Measurements from ENCODE around the gene DNAH5.

Gene DNAH5

GRCh38 chr5:13941468-13941867, 3.0 kb downstream of the DNAH5 start:
- DNase-seq: no peak

DNA sequence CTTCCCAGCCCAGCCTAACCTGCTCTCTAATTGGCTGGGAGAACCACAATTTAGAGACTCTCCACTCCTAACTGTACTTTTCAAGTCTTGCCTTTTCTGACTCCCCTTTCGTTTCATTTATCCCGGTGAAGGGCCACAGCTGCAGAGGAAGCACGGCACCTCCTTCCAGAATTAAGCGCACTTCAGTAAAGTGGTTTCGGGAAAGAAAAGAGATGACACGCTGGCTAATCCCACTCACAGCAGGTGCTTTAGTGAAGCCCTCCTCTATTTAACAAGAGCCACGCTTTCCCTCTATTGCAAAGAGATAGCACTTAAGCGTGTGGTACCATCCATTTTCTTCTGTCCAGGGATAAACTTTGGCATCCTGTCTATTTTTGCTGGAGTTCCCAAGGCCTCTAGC, 4.8 kb downstream of the DNAH5 start:
- no peak for DNase-seq

GRCh38 chr5:13934921-13935320, 9.6 kb downstream of the DNAH5 start:
- no peak for DNase-seq

- no peak for DNase-seq
These were observed 10.4 kb downstream of the DNAH5 start for GRCh38 chr5:13934125-13934524.

GRCh38 chr5:13932561-13932960, 11.9 kb downstream of the DNAH5 start:
- DNase-seq: no peak

- no peak for DNase-seq
These were observed 12.5 kb downstream of the DNAH5 start for GRCh38 chr5:13932011-13932410.

GRCh38 chr5:13930541-13931171, 13.8 kb downstream of the DNAH5 start:
- no peak for DNase-seq

DNA sequence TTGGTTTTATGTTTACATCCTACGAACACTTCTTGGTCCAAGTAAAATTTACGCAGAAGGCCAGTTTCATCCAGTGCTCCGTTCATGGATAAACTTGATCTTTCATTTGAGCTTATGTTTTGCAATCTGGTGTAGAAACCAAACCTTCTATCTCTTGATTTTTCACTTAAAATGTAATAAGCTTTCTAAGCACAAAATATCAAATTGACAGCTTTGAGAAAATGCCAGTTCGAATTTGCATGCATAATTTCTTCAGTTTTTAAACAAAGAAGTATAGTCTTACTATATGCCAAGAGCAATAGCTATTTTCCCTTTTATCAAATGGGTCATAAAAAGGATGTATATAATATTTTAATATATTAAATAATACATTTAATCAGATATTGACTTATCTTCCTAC, 17.8 kb downstream of the DNAH5 start:
- no peak for DNase-seq

DNA sequence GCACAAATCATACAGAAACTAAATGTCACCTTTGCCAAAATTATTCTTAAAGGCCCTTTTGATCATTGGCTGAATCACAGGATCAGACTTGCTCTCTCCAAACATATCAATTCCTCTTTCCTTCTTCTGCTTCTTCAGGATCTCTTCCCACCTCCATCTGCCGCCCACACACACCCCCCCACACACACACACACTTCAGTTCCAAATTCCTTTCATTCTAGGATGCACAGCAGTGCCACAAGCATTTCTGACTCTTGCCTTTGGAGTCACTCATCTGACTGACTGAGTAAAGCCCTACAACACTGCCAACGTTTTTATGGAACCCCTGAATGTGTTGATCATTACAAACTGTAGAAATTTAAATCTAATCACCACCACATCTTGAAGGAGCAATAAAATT, 22.9 kb downstream of the DNAH5 start:
- no peak for DNase-seq

DNA sequence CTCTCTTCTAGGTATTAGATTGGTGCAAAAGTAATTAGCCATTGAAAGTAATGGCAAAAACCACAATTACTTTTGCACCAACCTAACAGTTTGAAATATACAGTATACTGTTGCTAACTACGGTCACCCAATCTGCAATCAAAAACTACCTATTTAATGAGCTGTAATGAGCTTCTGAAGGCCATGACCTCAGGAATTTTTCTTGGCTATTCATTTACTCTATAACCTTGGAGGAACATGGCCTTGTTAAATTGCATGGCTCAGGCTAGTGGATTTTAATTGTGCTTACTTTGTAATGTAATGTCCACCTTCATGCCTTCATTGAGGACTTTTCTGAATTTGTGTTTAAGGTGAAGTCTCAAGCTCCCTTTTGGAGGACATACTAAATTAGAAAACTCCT, 24.7 kb downstream of the DNAH5 start:
- no peak for DNase-seq

- no peak for DNase-seq
These were observed 25.4 kb downstream of the DNAH5 start for GRCh38 chr5:13919087-13919486.

- no peak for DNase-seq
These were observed 27.4 kb downstream of the DNAH5 start for GRCh38 chr5:13917061-13917460.

- no peak for DNase-seq
These were observed 30.5 kb downstream of the DNAH5 start for GRCh38 chr5:13913962-13914361.

- DNase-seq: no peak
These were observed 33.7 kb downstream of the DNAH5 start for GRCh38 chr5:13910637-13911288.

DNA sequence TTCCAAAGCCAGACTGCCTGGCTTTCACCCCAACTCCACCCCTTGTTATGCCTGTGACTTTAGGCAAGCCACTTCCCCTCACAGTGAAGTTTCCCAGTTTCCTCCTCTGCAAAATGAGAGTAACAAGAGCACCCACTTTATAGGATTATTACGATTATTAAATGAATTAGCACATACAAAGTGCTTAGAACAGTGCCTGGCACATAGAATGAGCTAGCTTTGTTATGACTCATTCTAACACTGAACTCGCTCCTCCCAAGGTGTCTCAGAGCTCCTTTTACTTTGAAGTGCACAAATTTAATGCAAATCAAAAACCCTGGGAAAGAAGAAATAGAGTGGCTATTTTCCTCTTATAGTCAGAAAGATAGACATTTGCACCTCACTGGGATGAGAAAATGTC, 34.3 kb downstream of the DNAH5 start:
- DNase-seq: no peak

- DNase-seq: no peak
These were observed 35.2 kb downstream of the DNAH5 start for GRCh38 chr5:13909271-13909670.

- no peak for DNase-seq
These were observed 45.9 kb downstream of the DNAH5 start for GRCh38 chr5:13898569-13898968.

- DNase-seq: no peak
These were observed 66.1 kb downstream of the DNAH5 start for GRCh38 chr5:13878357-13878756.

GRCh38 chr5:13866792-13867191, 77.7 kb downstream of the DNAH5 start:
- DNase-seq: peak in 1 of 2 experiments; percentile 2

GRCh38 chr5:13865312-13865711, 79.2 kb downstream of the DNAH5 start:
- DNase-seq: no peak

DNA sequence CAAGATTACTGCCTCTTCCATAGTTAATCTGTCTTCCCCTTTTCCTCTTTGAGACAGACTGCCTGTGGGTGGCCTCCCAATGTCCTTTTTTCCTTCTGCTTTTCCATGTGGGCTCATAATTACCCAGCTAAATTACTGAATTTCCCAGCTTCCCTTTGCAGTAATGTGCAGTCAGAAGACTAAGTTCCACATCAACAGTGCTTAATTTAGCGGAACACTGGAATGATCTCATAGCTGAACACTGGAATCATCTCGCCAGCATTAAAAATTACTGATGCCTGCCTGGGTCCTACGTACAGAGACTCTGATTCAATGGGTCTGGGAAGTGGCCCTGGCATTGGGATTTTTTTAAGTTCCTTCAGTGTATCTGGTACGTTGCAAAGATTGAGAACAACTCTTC, 84.3 kb downstream of the DNAH5 start:
- no peak for DNase-seq

GRCh38 chr5:13859270-13860065, 85.0 kb downstream of the DNAH5 start:
- DNase-seq: no peak

DNA sequence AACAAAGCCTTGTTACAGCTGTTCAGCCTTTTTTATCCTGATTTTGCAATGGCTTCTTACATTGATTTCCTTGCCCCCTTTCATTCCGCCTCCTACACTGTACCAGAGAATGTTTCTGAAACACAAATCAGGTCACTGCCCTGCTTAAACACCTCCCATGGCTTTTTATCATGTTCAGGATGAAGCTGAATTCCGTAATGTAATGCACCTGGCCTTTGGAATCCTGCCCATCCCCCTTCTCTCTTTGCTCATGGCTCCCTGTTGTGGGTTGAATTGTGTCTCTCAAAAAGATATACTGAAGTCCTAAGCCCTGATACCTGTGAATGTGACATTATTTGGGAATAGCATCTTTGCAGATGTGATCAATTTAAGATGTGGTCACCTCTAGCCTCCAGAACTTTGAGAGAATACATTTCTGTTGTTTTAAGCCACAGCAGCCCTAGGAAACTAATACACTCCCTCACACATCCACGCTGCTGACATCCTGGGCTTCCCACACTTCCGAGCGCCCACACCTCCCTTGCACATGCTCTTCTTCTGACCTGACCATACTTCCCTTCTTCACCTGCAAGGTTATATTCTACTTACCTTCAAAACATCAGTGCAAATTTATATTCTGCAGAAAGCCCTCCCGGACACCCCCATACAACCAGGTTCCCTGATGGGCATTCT, 101.2 kb downstream of the DNAH5 start:
- no peak for DNase-seq

DNA sequence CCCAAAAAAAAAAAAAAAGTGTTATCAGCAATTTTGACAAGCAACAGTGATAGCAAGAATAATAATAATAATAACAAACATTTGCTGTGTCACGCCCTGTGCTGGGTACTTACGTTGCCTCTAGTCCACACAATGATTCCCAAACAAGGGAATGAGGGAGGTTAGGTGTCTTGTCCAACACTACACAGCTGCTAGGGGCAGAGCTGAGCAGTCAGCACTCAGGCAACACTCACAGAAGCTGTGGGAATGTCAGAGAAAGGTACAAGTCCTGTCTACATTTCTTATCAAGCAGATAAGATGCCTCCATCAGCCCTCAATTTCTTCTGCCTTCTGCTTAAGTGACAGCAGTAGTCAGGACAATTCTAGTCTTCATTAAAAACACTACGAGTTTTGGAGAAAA, 111.0 kb downstream of the DNAH5 start:
- DNase-seq: no peak

Measured in AML-193 (cell line).